LNCaP clone FGC (cell line): ENCODE results near the gene USH1C.

Source experiments
- DNase-seq: peaks from one replicate; pipeline ENCODE4 v3.0.0-alpha.2; 2011; ENCODE audit warnings: low read depth
- H3K4me3 ChIP-seq: 2 replicates; pipeline ENCODE4 v1.5.1; 2011; ENCODE audit warnings: mild to moderate bottlenecking, low read depth, low read length, control low read depth
- TF ChIP-seq, protein P1 (sequence below): IDR thresholded peaks from 2 replicates; pipeline ENCODE4 v1.5.1; 2012; ENCODE audit warnings: mild to moderate bottlenecking; ENCODE audit not compliant: control insufficient read depth, insufficient read depth; ENCODE audit errors: extremely low read depth

USH1C gene

DNA sequence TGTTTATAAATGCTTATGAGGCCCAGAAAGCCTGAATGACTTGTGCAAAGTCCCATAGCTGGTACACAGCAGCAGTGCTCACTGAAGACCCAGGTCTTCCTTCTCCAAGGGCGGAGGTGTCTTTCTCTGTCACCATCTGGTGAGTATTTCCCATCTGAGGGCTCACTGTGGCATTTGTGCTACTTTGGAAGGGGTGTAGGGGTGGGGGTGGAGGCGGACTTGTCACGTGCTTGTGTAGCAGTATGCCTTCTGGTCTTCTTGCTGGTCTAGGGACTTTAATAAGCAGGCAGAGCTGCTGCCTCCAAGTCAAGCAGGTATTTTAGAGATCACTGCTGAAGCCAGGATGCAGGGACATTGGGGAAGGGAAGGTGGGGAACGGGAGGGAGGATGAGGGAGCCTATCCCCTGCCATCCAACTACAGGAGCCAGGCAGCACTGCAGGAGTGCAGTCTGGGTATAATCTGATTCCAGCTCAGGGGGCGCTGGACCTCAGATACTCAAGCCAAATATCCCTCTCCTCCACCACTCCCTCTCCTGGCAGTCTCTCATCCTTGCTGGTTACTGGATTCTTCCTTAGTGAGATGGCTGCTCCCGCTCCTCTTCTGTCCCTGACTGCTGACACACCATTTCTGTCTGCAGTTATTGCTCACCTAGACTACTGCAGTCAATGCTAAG, 71.0 kb downstream of the USH1C start:
- no peak overlapping the region for H3K4me3 ChIP-seq
- no peak for DNase-seq
- TF ChIP-seq, protein P1, sequence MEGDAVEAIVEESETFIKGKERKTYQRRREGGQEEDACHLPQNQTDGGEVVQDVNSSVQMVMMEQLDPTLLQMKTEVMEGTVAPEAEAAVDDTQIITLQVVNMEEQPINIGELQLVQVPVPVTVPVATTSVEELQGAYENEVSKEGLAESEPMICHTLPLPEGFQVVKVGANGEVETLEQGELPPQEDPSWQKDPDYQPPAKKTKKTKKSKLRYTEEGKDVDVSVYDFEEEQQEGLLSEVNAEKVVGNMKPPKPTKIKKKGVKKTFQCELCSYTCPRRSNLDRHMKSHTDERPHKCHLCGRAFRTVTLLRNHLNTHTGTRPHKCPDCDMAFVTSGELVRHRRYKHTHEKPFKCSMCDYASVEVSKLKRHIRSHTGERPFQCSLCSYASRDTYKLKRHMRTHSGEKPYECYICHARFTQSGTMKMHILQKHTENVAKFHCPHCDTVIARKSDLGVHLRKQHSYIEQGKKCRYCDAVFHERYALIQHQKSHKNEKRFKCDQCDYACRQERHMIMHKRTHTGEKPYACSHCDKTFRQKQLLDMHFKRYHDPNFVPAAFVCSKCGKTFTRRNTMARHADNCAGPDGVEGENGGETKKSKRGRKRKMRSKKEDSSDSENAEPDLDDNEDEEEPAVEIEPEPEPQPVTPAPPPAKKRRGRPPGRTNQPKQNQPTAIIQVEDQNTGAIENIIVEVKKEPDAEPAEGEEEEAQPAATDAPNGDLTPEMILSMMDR: peak; percentile 26; the same call in 1 of the 2 replicates

DNA sequence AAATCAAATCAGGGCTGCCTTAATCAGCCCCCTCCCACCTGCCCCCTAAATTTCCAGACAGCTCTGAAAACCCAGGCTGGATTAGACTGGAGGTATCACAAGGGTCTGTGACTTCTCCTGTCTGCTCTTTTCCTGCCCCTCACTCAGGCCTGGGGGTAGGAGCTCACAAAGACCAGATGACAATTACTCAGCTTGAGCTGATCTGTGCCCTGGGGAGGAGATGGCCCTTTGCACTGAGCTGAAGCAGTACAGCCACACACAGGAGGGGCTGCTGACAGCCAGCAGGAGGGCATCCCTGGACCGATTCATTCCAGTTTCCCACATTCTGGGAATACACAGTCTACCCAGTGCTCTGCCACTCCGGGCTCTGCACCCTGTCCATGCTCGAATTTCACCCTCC, 71.7 kb downstream of the USH1C start:
- TF ChIP-seq, protein P1: no peak
- DNase-seq: no peak
- H3K4me3 ChIP-seq: no peak overlapping the region

DNA sequence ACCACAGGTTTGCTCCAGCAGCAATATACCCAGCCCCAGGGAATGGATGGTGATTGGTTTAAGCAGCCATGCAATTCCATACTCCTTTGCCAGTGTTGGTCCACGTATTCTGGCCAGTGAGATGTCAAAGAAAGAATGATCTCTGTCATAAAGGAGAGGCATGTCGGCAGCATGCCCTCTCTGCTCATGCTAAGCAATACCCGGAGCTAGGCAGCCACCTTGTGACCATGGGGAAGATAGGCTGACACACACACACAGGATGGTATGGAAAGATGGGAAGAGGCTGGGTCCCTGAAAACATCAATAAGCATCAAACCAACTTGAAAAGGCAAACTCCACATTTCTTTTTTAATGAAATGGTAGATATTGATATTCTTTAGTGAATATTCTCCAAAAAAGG, 72.7 kb downstream of the USH1C start:
- H3K4me3 ChIP-seq: no peak overlapping the region
- TF ChIP-seq, protein P1: peak; percentile 25; the same call in 1 of the 2 replicates
- no peak for DNase-seq

DNA sequence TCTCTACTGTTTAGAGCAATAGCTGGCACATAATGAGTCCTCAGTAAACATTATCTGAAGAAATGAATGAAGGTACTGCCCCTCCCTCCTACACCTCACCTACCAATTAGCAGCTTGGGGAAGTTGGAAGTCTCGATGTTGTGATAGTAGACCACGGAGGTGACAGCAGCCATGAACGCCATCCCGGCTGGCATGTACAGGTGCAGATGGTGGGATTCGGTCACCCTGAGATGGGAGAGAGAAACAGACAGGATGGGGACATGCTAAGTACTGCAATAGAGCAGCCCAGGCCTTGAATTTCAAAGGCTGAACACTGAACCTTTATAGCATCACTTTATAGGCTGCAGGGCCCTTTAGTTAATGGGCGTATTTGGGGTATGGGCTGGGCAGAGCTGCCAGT, 74.2 kb downstream of the USH1C start:
- H3K4me3 ChIP-seq: no peak overlapping the region
- no peak for DNase-seq
- TF ChIP-seq, protein P1: no peak

DNA sequence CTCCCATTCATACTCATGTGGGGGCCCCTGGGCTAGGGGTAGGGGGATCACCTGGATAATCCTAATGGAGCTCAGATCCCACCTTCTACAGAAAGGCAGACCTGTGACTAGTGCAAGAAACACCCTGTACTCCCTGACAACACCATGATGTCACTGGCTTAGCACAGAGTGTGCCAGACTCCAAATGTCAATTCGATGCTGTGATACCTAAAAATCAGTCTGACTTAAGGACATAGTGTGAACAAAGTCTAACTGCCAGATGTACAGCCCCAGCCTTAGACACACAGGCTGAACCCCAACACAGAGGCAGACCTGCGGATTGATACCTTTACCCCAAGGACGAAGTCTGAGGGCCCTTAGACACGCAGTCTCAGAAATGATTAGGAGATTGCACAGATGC, 76.1 kb downstream of the USH1C start:
- no peak for DNase-seq
- H3K4me3 ChIP-seq: no peak overlapping the region
- TF ChIP-seq, protein P1: no peak

DNA sequence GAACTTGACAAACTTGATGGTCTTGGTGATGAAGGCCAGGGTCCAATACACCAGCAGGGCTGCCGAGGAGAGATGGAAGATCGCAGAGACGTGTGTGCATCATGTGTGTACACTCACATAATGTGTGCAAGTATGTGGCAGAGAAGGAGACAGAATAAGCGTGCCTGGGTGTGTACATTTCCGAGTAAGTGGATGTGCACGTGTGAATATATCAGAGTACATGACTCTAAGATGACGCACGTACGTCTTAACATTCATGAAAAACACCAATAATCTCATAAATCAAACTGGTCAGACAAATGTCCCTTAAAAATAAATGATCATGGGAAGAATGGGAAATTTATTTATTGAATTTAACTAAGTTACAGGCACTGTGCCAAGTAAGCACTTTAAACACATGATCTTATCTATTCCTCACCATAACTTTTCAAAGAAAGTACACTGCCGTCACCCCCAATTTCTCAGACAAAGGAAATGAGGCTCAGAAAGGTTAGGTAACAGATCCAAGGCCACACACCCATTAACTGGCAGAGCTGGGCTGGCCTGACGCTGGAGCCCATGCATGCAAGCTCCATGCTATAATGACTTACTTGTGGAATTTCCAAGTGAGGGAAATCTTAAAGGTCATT, 80.6 kb downstream of the USH1C start:
- no peak for DNase-seq
- no peak overlapping the region for H3K4me3 ChIP-seq
- TF ChIP-seq, protein P1: no peak
